ENCODE results near the gene ZBTB7C. TPM values are rescaled to one million over a fixed set of nuclear protein-coding genes. Genes with fewer than 3 reads are reported as not detected.

Gene ZBTB7C
- total RNA-seq, 3 donors from 2014 or later, result 5.6 to 26.5 (median 6.1) TPM

DNA sequence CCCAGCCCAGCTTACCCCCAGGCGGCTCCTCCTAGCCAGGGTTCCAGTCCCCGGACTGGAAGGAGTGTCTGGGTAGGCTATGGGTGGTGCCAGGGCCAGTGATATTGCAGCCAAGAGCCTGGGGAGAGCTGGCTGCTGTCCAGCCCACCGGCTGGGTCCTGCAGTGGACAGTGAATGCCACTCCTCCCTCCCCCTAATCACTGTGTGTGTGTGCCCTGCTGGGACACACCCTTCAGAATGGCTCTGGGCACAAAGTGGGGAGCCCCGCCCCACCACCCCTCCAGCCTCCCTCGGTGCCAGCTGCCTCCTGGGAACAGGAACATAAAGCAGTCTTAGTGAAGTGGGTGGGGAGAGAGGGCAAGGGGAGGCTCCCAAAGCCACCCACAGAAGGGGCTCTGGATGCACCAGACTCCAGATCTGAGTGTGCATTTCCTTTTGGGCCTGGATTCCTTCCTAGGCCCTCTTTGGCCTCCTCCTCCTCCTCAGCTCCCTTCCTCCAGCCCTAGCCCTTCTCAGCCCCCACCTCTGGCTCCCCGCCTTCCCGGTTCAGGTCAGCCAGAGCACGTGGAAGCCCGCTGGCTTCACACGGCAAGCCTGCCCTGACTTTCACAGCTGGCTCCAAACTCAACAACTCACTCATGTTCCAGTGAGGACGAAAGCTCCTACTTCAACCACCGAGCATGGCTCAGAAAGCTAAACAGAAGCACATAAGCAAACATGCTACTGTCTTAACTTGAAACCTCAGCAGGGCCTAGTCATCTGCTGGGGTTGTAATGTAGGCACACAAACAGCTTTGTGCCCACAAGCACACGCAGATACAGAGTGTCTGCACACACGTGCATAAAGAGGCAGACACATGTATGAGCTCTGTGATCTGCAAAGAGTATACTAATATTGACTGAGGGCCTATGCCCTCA lies 269.5 kb downstream of the ZBTB7C start:
- no peak overlapping the region for H3K4me3 ChIP-seq
- no peak for TF ChIP-seq POLR2A (IDR thresholded peaks at IDR 0.05)
- no peak for TF ChIP-seq CTCF (IDR thresholded peaks at IDR 0.05)
- no peak for TF ChIP-seq POLR2AphosphoS5 (IDR thresholded peaks at IDR 0.05)
- no peaks in the 10 kb centered on the region for H3K36me3 ChIP-seq
- H3K4me1 ChIP-seq, result peaks cover 0 to 28% of the 10 kb centered on the region in 2 donors
- peak overlapping the region; percentile 84 to 90 for H3K27ac ChIP-seq
- no peaks in the 10 kb centered on the region for H3K9me3 ChIP-seq
- intact Hi-C loops (cut with DNase I; ENCODE audit: low total_unique reads), result loop anchor here (5.0 kb wide), 3 partner anchors 573 to 1553 kb away; no protein-coding TSS in a partner anchor
- DNase-seq (ENCODE audit: low spot score in 2 of 2), result peak; percentile 65 to 67
- H3K27me3 ChIP-seq, result no peaks in the 10 kb centered on the region

GRCh38 chr18:48138660-48139430 lies 270.3 kb downstream of the ZBTB7C start:
- H3K27me3 ChIP-seq, result no peaks in the 10 kb centered on the region
- intact Hi-C loops (cut with DNase I; ENCODE audit: low total_unique reads), result loop anchor here (5.0 kb wide), 2 partner anchors 573 to 1228 kb away; no protein-coding TSS in a partner anchor
- no peak overlapping the region for H3K4me3 ChIP-seq
- H3K36me3 ChIP-seq, result no peaks in the 10 kb centered on the region
- peak overlapping the region; percentile 84 to 90 for H3K27ac ChIP-seq
- no peak for TF ChIP-seq POLR2A (IDR thresholded peaks at IDR 0.05)
- TF ChIP-seq CTCF (IDR thresholded peaks at IDR 0.05), result no peak
- no peak for TF ChIP-seq POLR2AphosphoS5 (IDR thresholded peaks at IDR 0.05)
- DNase-seq (ENCODE audit: low spot score in 2 of 2), result no peak
- H3K9me3 ChIP-seq, result no peaks in the 10 kb centered on the region
- peaks cover 0 to 28% of the 10 kb centered on the region in 2 donors for H3K4me1 ChIP-seq

DNA sequence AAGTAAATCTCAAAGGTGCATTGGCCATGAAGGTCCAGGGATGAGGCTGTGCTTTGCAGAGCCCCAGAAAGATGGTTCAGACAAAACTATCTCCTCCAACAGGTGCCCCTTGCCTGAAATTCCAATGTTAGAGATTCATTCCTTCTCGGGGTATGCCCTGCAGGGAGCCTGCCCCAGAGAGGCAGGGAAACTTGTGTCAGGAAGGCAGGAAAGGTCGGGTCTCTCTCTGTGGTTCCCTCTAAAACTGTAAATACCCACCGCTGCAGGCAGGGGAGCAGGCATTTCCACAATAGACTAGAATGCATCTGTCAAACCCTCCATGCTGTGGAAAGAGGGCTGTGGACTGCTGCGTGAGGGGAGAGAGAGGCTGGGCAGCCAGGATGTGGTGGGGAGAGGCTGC lies 271.0 kb downstream of the ZBTB7C start:
- no peak for TF ChIP-seq CTCF (IDR thresholded peaks at IDR 0.05)
- no peak for TF ChIP-seq POLR2AphosphoS5 (IDR thresholded peaks at IDR 0.05)
- TF ChIP-seq POLR2A (IDR thresholded peaks at IDR 0.05), result no peak
- H3K4me3 ChIP-seq, result no peak overlapping the region
- H3K4me1 ChIP-seq, result peaks cover 0 to 31% of the 10 kb centered on the region in 2 donors
- H3K36me3 ChIP-seq, result no peaks in the 10 kb centered on the region
- H3K27ac ChIP-seq, result peak overlapping the region; percentile 84 to 90
- no peaks in the 10 kb centered on the region for H3K9me3 ChIP-seq
- intact Hi-C loops (cut with DNase I; ENCODE audit: low total_unique reads), result loop anchor here (5.0 kb wide), 2 partner anchors 574 to 1229 kb away; no protein-coding TSS in a partner anchor
- no peak for DNase-seq (ENCODE audit: low spot score in 2 of 2)
- no peaks in the 10 kb centered on the region for H3K27me3 ChIP-seq

GRCh38 chr18:48137374-48138081 lies 271.7 kb downstream of the ZBTB7C start:
- H3K4me1 ChIP-seq, result peaks cover 0 to 36% of the 10 kb centered on the region in 2 donors
- peak overlapping the region; percentile 90 to 91 for H3K27ac ChIP-seq
- DNase-seq (ENCODE audit: low spot score in 2 of 2), result no peak
- TF ChIP-seq POLR2AphosphoS5 (IDR thresholded peaks at IDR 0.05), result no peak
- no peak for TF ChIP-seq POLR2A (IDR thresholded peaks at IDR 0.05)
- TF ChIP-seq CTCF (IDR thresholded peaks at IDR 0.05), result no peak
- peak overlapping the region; percentile 59 to 90 (median 77) for H3K4me3 ChIP-seq
- H3K9me3 ChIP-seq, result no peaks in the 10 kb centered on the region
- intact Hi-C loops (cut with DNase I; ENCODE audit: low total_unique reads), result loop anchor here (5.0 kb wide), 2 partner anchors 575 to 1230 kb away; no protein-coding TSS in a partner anchor
- no peaks in the 10 kb centered on the region for H3K27me3 ChIP-seq
- H3K36me3 ChIP-seq, result no peaks in the 10 kb centered on the region
